ENCODE measurements around the gene DNLZ.
"Not testable (repeated sequence)": the region's sequence is repeated elsewhere in the genome, so short reads cannot be mapped to it uniquely, and the experiment has no call there.

DNLZ gene

DNA sequence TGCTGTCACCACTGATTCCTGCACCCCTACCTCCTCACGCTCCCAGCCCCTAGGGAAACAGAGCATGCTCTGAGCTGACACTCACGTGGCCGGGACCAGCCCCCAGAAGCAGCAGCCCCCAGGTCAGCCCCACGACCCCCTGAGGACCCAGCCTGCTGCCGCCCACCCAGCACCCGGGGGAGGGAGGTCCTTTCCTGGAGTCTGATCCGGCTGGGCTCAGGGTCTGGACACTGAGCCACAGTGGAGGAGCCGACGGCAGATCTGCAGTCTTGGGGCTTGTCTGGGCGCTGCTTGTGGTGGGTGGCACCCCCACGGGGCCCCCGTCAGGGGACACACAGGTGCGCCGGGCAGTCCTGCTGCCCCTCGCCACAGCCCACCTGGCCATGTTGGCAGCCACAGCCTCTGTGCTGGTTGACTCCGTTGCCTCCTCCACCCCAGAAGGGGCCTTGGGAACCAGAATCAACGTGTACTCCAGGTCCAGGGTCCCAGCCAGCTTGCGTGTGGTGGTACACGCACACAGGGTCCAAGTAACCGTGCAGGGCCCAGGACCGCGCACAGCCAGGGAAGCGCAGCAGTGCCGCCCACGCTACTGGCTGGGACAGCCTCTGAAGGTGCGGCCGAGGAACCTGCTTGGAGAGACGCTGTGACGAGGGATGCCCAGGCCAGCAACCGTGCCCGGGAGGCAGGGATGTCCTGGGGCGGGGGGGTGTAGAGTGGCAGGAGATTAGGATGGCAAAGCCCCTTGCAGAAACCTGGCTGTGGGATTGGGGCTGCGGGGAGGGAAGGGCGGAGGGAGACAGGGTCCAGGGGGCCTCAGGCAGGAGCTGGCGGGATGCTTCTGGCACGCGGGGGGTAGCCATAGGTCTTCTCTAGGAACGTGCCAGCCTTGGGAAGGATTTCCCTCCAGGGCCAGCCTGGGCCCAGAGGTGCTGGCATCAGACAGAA is 3.5 kb downstream of the DNLZ start:
- DNase-seq (ENCODE audit: low read depth) = no peak

DNA sequence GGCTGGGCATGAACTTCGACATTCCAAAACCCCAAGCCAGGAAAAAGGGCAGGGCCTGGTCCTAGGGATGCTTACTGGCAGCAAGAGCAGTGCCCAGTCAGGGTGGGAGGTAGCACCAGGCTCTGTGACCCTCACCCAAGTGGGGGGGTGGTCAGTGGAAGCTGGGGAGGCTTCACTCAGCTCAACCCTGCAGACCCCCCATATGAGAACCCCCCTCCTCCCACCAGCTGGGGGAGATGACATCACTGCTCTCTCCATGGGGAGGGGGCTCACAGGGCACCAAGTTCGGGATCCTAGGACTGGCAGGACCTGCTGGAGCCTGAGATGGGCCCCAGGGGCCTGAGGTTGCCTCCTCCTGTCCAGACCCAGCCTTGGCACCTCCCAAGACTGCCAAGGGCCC is 4.7 kb downstream of the DNLZ start:
- no peak for DNase-seq (ENCODE audit: low read depth)

DNA sequence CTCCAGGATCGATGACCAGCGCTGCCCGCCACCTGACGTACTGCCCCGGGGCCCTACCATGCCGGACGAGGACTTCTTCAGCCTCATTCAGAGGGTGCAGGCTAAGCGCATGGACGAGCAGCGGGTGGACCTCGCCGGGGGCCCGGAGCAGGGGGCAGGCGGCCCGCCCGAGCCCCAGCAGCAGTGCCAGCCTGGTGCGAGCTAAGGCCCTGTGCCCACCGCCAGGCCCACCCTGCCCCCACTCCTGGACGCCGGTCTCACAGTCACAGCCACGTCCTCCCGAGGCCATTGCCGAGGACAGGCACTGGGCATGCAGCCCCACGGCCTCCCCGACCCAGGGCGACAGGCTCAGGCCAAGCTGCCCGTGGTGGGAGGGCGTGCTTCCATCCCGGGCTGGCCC is 5.5 kb downstream of the DNLZ start:
- no peak for DNase-seq (ENCODE audit: low read depth)

DNA sequence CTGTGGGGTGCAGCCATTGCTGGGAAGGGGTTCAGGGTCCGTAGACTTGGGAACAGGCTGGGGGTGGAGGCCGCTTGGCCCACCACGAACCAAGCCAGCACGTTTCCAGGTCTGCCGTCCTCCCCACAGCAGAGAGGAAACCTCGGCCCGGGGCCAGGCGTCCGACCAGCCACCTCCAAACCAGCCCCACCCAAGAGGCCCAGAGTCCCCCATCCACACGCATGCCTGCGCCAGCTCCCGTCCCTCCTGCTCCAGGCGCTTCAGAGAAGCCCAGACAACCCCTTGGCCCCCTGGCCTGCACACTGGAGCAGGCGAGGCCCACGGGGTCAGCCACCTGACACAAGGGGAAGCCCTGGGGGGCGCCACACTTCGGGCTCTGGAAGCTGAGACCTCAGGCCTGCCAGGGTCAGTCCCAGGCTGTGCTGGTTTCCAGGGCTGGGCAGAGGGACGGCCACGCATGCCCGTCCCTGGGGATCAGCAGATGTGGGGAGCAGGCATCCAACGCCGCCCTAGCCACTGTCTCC is 6.3 kb downstream of the DNLZ start:
- DNase-seq (ENCODE audit: low read depth) = no peak

DNA sequence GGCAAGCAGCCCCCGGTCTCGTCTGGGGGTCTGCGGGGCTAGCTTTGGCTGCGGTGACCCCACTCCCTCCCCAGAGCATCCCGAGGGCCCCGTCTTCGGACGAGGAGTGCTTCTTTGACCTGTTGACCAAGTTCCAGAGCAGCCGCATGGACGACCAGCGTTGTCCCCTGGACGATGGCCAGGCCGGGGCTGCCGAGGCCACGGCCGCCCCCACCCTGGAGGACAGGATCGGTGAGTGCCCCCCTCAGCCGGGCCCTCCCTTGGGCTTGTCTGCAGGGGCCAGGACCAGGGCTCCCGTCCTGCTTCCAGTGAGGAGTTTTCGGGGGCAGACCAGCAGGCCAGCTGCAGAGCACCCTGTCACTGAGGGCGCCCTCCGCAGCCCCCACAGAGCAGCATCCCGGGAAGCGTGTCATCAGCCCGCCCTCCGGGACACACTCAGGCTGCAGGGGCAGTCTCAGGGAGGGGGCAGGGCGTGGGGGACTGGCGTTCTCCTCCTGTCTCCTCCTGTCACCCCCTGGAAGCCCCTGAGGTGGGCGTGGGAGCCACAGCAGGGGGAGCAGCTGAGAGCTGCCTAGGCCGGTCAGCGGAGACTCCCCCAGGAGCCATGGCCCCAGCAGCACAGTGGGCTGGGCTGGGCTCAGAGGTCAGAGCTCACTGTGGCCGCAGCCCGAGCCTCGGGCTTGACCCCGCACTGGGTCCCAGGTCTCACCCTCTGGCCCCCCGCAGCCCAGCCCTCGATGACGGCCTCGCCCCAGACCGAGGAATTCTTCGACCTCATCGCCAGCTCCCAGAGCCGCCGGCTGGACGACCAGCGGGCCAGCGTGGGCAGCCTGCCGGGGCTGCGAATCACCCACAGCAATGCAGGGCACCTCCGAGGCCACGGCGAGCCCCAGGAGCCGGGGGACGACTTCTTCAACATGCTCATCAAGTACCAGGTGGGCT is 7.7 kb downstream of the DNLZ start:
- DNase-seq (ENCODE audit: low read depth) = no peak

DNA sequence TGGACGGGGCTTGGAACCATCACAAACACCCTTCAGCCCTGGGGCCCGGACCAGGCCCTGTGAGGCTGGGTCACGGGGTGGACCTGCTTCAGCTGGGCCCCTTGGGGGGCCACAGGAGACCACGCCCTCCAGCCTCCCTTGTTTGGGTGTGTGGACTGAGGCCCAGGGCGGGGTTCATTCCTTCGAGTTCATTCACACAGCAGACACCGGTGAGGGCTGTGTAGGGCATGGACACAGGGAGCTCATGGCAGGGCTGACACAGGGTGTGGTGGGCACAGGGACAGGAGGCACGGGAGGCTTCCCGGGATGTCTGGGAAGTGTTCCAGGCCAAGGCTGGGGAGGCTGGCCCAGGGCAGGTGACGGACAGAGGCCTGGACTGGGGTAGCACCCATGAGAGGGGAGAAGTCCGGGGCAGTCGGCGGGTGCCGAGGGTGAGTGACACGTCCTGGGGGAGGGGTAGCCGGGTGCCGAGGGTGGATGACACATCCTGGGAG is 8.9 kb downstream of the DNLZ start:
- DNase-seq (ENCODE audit: low read depth) = no peak

DNA sequence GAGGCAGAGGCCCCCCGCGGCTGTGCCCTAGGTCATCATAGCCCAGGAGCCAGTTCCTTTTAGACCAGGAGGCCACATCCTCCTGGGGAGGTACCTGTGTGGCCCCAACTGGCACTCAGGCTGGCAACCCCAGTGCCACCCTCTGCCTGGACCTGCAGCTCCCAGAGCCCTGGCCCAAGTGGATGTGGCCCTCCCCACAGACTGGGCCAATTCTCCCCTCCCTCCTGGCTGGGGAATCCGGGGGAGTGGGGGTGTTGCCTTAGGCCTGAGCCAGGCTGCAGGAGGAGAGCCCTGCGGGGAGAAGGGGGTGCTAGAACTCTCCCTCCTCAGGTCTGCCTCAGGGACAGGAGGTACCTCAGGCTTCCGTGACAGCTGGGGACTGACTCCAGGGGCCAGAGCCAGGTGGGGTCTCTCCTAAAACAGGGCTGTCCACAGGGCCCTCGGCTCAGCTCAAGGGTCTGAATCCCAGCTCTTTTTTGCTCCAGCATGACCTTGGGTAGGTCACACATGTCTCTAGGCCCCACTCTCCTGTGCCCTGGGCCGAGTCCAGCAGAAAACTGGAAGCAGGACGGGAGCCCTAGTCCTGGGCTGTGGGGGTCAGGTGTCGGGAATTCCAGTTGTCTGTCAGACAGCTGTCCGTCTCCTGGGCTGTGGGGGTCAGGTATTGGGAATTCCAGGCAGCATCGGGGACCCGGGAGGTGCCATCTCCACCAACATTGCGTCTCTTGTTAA is 9.6 kb downstream of the DNLZ start:
- DNase-seq (ENCODE audit: low read depth) = no peak

DNA sequence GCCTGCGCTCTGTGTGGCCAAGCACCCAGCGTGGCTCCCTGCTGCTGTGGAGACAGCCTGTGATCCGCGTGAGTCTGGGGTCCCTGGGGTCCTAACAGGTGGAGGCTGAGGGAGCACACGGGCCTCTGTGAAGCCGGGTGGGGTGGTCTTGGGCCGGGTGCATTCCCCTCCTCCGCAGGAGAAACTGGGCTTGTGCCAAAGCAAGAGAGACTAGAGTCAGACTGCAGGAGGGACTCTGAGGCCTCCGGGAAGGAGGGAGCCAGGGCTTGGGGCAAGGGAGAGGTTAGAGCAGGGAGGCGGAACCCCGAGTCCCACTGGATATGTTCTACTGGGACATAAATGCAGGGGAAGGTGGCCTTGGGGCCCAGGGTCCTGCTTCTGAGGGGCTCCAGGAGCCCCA is 10.5 kb downstream of the DNLZ start:
- no peak for DNase-seq (ENCODE audit: low read depth)

DNA sequence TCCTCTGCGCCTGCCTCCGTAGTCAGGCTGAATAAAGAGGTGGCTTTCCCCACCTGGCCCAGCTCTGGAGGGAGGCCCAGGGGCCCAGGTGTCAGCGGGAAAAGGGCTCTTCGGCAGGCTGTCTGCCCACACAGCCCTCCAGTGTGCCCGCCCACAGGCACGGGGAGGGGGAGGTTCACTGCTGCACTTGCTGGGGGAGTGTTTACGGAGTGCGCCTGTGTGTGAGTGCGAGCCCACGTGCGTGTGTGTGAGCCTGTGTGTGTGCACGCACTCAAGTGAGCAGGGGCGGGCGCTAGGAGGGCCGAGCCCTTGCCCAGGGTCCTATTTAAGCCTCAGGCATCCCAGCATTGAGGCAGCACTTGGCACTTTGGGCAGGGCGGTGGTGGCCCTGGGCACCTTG is 10.9 kb downstream of the DNLZ start:
- no peak for DNase-seq (ENCODE audit: low read depth)

DNA sequence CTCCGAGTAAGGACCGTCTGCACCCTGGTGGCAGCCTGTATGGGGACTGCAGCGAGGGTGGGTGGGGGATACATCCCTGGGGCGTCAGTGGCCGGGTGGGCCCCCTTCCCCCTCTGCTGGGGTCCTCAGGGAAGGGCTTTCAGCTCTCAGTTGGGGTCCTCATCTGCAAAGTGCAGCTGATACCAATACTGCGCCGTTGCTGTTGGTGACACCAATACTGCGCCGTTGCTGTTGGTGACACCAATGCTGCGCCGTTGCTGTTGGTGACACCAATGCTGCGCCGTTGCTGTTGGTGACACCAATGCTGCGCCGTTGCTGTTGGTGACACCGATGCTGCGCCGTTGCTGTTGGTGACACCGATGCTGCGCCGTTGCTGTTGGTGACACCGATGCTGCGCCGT is 11.7 kb downstream of the DNLZ start:
- DNase-seq (ENCODE audit: low read depth) = not testable (repeated sequence)

DNA sequence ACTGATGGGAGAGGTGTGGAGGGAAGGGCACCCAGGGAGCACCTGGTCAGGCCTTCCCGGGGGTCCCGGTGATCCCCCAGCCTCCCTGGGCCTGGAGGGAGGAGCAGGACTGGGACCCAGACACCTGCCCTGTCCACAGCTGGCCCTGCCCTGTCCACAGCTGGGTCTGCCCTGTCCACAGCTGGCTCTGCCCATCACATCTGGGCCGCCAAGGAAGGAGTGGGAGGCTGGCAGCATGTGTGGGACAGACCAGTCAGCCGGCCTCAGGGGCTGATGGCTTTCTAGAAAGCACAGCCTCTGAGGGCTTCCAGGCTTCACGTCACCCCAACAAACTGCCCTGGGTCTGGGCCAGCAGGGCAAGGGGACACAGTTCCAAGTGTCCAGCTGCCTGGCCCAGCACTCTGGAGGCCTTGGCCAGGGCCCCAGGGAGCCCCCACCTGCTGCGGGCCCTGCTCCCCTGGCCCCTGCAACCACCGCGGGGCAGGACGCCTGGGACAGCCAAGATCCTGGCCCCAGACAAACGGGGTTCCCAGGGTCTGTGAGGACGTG is 12.2 kb downstream of the DNLZ start:
- DNase-seq (ENCODE audit: low read depth) = no peak

DNA sequence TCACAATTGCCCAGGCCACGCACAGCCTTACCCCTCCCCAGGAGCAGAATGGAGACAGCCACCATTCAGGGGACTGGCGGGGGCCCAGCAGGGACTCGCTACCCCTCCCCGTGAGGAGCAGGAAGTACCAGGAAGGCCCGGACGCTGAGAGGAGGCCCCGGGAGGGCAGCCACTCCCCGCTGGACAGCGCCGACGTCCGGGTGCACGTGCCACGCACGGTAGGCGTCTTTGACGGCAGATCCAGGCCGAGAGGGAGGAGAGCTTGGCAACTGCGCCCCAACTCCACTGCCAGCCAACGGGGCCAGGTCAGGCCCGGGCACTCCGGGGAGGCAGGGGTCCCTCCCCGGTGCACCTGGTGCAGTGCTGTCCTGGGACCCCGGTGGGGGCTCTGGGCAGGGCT is 14.0 kb downstream of the DNLZ start:
- no peak for DNase-seq (ENCODE audit: low read depth)

DNA sequence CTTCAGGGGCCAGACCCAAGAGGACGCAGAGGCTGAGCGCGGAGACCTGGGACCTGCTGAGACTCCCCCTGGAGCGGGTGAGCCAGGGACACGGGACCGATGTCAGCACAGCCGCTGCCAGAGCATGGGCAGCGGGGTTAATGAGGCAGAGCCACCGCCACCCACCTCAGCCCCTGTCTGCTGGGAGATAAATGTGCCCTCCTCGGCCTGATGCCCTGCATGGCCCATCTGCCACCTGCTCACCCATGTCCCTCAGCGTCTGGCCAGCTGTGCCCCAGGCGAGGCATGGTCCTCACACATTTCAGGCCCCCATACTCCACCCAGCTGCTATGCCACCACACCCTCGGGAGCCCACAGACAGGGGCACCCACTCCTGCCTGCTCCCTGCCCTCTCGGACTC is 14.9 kb downstream of the DNLZ start:
- no peak for DNase-seq (ENCODE audit: low read depth)

DNA sequence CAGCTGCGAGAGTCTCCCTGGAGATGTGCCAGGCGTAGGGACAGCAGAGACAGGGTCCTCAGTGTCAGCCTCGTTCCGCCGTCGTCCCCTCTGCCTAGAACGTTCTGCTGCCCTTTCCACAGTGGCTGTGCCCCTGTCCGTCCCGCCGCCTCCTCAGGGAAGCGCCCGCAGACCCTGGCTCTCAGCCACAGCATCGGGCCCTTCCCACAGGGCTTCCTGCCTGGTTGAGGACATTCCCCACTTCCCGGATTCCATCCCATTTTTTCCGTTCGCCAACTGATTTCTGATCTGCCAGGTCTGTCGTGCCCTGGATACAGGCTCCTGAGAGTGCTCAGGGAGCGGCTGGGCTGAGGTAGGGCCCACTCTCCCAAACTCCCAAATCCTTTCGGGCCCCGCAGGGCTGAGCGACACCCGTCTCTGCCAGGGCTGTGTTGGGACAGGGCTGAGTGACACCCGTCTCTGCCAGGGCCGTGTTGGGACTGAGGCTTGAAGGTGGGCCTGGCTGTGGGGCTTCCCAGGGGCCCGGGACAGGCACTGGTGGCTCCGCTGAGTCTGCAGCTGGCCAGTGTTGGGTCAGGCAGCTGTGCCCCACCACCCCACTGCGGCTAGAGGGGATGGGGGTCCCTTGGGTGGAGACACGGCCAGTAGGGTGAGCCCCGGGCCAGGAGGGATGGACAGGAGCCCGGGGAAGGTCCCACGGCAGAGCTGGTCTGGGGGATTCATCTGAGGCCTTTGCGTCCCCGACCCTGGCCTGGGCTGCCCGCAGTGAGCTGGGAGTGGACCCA is 15.9 kb downstream of the DNLZ start:
- no peak for DNase-seq (ENCODE audit: low read depth)

DNA sequence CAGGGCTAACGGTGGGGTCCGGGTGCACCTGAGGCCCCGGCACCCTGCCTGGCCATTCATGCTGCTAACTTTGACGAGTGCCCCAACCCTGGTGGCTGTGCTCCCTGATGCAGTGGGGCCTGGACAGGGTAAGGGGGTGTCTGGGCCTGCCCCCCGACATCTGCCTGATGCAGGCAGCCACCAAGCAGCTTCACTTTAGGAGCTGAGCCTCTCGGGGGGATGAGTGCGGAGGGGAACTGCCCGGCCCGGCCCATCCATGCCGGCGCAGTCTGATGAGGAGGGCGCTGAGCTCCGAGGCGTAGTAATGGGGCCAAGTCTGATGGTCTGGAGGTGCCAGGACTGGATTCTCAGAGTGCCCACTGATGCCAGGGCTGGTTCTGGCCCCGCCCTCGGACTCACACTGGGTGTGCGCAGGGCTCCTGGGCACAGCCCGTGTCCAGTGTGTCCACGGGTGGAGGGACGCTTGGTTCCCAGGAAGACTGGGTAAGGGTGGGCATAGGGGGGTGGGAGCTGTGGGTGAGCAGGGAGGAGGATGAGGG is 16.5 kb downstream of the DNLZ start:
- DNase-seq (ENCODE audit: low read depth) = no peak

DNA sequence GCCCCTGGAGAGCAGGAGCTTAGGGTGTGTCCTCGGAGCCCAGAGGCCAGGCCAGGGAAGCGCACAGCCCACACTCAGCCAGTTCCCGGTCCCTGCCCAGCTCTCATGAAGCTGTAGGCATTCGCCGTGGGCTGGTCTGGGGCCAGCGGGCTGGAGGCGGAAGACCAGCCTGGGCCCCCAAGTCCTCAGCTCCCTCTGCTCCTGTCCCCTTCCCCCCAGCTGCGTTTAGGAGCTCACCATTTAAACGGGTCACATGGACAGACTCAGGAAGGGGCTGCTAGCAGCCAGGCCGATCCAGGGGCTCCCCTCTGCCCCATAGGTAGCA is 17.4 kb downstream of the DNLZ start:
- DNase-seq (ENCODE audit: low read depth) = no peak

DNA sequence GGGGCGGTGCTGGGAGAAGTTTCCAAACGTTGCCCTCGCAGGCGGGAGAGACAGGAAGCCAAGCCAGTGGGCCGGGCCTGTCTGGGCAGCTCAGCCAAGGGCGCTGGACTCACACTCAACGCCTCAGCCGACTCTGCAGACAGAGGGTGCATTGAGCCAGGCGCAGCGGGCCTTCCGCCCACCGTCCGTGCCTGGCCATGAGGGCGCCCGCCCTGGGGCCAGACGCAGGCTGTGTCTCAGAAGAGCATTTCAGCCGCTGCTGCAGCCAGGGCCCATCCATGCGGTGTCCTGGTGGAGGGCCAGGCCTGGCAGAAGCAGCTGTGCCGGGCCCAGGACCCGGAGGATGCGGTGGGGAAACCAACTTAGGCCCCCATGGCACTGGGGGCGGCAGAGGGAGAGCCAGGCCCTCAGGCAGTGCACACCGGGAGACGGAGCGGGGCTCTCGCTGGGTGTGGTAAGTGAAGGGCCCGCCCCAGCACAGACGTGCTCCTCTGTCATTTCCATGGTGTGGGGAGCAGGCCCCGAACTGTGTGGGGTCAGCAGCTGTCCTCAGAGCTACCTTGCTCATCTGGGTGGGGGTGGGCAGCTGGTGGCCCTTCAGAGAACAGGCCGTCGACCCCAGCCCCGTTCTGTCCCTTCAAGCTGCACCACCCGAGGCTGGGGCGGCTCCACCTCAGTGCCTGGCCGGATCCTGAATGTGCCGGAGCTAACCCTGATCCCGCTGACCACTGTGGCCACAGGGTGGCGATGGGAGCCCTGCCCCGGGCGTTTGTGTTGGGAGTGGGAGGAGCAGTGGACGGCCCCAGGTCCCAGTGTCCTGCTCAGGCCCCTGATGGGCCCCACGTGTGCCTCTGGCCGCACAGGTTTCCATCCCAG is 18.0 kb downstream of the DNLZ start:
- no peak for DNase-seq (ENCODE audit: low read depth)

DNA sequence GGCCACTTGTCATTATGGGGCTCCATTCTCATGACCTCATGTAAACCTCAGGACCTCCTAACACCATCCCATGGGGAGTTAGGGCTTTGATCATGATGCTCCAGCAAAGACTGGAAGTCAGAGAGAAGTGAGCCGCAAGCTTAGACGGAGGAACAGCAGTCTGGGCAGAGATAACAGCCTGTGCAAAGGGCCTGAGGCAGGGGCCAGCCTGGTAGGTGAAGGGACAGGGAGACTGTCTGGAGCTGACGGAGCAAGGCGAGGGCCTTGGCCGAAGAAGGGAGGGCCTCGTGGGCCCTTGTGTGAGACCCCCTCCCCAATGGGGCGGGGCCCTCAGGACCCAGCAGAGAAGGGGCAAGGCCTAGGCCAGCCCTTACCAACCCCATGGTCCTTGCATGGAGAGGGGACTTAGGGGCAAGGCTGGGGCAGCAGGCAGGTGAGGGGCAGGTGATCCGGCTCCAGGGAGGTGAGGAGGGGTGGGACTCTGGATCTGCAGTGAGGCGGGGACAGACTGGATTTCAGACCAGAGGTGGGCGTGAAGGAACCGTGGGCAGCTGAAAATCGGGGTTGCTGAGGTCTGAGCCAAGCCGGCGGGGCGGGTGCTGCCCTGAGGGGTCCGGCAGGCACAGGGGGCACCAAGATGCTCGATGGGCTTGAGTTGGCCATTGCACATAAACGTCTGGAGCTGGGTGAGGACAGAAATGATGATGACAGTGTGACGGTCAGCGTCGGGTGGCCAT is 18.8 kb downstream of the DNLZ start:
- no peak for DNase-seq (ENCODE audit: low read depth)

DNA sequence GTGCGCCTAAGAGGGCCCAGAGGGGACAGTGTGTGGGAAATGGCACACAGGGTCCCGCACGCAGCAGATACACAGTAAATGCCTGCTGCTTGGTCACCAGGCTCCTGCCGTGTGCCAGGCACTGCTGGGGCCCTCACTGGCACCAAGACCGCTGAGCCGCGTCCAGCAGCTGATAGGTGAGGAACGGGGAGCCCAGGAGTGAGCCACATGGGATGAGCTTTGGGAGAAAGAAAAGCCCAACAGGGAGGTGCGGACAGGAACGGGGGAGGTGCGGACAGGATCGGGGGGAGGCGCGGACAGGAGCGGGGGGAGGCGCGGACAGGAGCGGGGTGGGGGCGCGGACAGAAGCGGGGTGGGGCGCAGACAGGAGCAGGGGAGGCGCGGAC is 19.7 kb downstream of the DNLZ start:
- DNase-seq (ENCODE audit: low read depth) = no peak
